B cell (primary cell): ENCODE data around the gene CTIF. TPM values are rescaled to one million over a fixed set of nuclear protein-coding genes. Genes with fewer than 3 reads are reported as not detected.

Experiments used
- ATAC-seq: fragments of 200-7000 bp; cut with Tn5 transposase; one replicate; pipeline ENCODE4 v1.10.0; 2021; ENCODE audit warnings: low read depth, mild to moderate bottlenecking, moderate number of reproducible peaks, moderate library complexity
- CTCF ChIA-PET: fragments of 350-600 bp; sonication (Branson Sonifier 250); formaldehyde crosslinking; loops from one replicate; lab custom pipeline; 2021; ENCODE audit warnings: antibody characterized with exemption, inconsistent platforms; lab: Charles Lee
- POLR2A ChIA-PET: fragments of 350-600 bp; sonication (Branson Sonifier 250); formaldehyde crosslinking; loops from one replicate; lab custom pipeline; 2021; ENCODE audit warnings: antibody characterized with exemption; lab: Charles Lee
- DNase-seq: peaks from one replicate; pipeline ENCODE4 v3.0.0; 2013
- H2AFZ ChIP-seq: 2 replicates; pipeline ENCODE4 v1.6.1; 2012; ENCODE audit warnings: mild to moderate bottlenecking, low read depth, low read length; ENCODE audit not compliant: insufficient read depth, poor library complexity, severe bottlenecking
- H3K27ac ChIP-seq, 2 donors: 1 replicate in 1 of 2; 2 replicates in 1 of 2; pipeline ENCODE4 v1.5.1; 2012 to 2013; ENCODE audit warnings: low read length in 2 of 2, mild to moderate bottlenecking in 2 of 2, moderate library complexity in 1 of 2
- H3K27me3 ChIP-seq, 4 experiments: fragments of 200-600 bp in 1 of 4; sonication (generic) in 1 of 4; replicated peaks in 1 of 4; 1 replicate in 2 of 4; 2 replicates in 2 of 4; pipeline versions ENCODE4 v1.6.1 to v1.7.0; 2013 to 2016; ENCODE audit warnings: low read length in 3 of 4, mild to moderate bottlenecking in 2 of 4, mixed read lengths in 1 of 4, moderate library complexity in 1 of 4; ENCODE audit not compliant: insufficient read depth in 4 of 4, control insufficient read depth in 3 of 4; ENCODE audit errors: control extremely low read depth in 1 of 4
- H3K36me3 ChIP-seq, 2 experiments: replicated peaks in 1 of 2; 1 replicate in 1 of 2; 2 replicates in 1 of 2; pipeline versions ENCODE4 v1.6.1 to v1.7.1; 2013; ENCODE audit warnings: low read length in 1 of 2; ENCODE audit not compliant: insufficient read depth in 2 of 2, control insufficient read depth in 1 of 2; ENCODE audit errors: control extremely low read depth in 1 of 2, extremely low read depth in 1 of 2
- H3K4me1 ChIP-seq, 2 donors: fragments of 200-600 bp in 1 of 2; sonication (generic) in 1 of 2; 1 replicate in 1 of 2; 2 replicates in 1 of 2; pipeline versions ENCODE4 v1.5.1 to v1.6.1; 2013 to 2017; ENCODE audit warnings: low read length in 2 of 2; ENCODE audit not compliant: control insufficient read depth in 2 of 2, insufficient read depth in 2 of 2
- H3K4me2 ChIP-seq: replicated peaks from 2 replicates; pipeline ENCODE3; 2012; ENCODE audit warnings: mild to moderate bottlenecking, low read depth, low read length; ENCODE audit not compliant: poor library complexity, severe bottlenecking
- H3K4me3 ChIP-seq, 5 experiments: fragments of 200-600 bp in 1 of 5; sonication (generic) in 1 of 5; 1 replicate in 3 of 5; 2 replicates in 2 of 5; pipeline versions ENCODE4 v1.5.1 to v1.7.0; 2011 to 2016; ENCODE audit warnings: low read length in 4 of 5, mild to moderate bottlenecking in 4 of 5, low read depth in 2 of 5, control low read depth in 1 of 5, moderate library complexity in 1 of 5; ENCODE audit not compliant: insufficient read depth in 1 of 5; ENCODE audit errors: control extremely low read depth in 1 of 5, extremely low read depth in 1 of 5
- H3K79me2 ChIP-seq: fragments of 200-600 bp; sonication (generic); one replicate; pipeline ENCODE4 v1.6.0; 2016; ENCODE audit warnings: low read length; ENCODE audit not compliant: control insufficient read depth, insufficient read depth
- H3K9ac ChIP-seq: fragments of 200-600 bp; sonication (generic); 2 replicates; pipeline ENCODE4 v1.6.1; 2017; ENCODE audit warnings: mild to moderate bottlenecking, low read length, moderate library complexity
- H3K9me3 ChIP-seq, 3 donors: one replicate each; pipeline versions ENCODE4 v1.6.1 to v1.7.1; 2013; ENCODE audit warnings: low read length in 2 of 3; ENCODE audit not compliant: control insufficient read depth in 2 of 3, insufficient read depth in 1 of 3; ENCODE audit errors: control extremely low read depth in 1 of 3
- H4K20me1 ChIP-seq: 2 replicates; pipeline ENCODE4 v1.6.0; 2012; ENCODE audit warnings: mild to moderate bottlenecking, low read length; ENCODE audit not compliant: insufficient read depth, control insufficient read depth, poor library complexity, severe bottlenecking
- H3K27ac Mint-ChIP-seq: one replicate; pipeline ENCODE4 v1.8.0; 2021; ENCODE audit warnings: mixed read lengths
- H3K27me3 Mint-ChIP-seq: one replicate; pipeline ENCODE4 v1.8.0; 2021; ENCODE audit warnings: mixed read lengths
- H3K4me1 Mint-ChIP-seq: one replicate; pipeline ENCODE4 v1.8.0; 2021; ENCODE audit warnings: mixed read lengths
- H3K4me3 Mint-ChIP-seq: one replicate; pipeline ENCODE4 v1.8.0; 2021; ENCODE audit warnings: mixed read lengths
- H3K9me3 Mint-ChIP-seq: one replicate; pipeline ENCODE4 v1.8.0; 2022; ENCODE audit warnings: mixed read lengths; ENCODE audit not compliant: insufficient read depth
- CTCF ChIP-seq: fragments of 200-600 bp; IDR thresholded peaks from one replicate; pipeline ENCODE4 v1.8.0; 2022; ENCODE audit warnings: antibody characterized with exemption, mild to moderate bottlenecking
- EZH2 ChIP-seq: IDR thresholded peaks from 2 replicates; pipeline ENCODE4 v1.6.1; 2012; ENCODE audit warnings: borderline replicate concordance, low read depth, mild to moderate bottlenecking, moderate library complexity, low read length; ENCODE audit not compliant: insufficient read depth, poor library complexity, severe bottlenecking
- WGBS: methylation state at CpG from one replicate; pipeline ENCODE4 v1.1.5; 2013; ENCODE audit warnings: missing lambda C conversion rate; ENCODE audit not compliant: insufficient coverage; 5-methylcytosine and 5-hydroxymethylcytosine counted together
- intact Hi-C: fragments of 100-400 bp; cut with micrococcal nuclease; formaldehyde crosslinking; loops from one replicate; pipeline ENCODE4 v1.10.0; 2022
- polyA plus RNA-seq: library from polyadenylated mRNA; depleted of rRNA; stranded (reverse); fragments of >200 nt; gene quantifications from 2 replicates; pipeline ENCODE4 v1.2.3, GENCODE V29; 2012
- total RNA-seq, 2 donors: library from RNA; stranded (reverse); fragments of 120-200 nt in 1 of 2; gene quantifications; 1 replicate in 1 of 2; 2 replicates in 1 of 2; pipeline versions ENCODE4 v1.2.3 to v1.2.4, GENCODE V29; 2013 to 2022

The CTIF gene
- total and polyA plus RNA-seq, 2 donors (not counting 1 experiment from before 2014, with no cell fraction given) = 3.6 to 16.2 TPM

DNA sequence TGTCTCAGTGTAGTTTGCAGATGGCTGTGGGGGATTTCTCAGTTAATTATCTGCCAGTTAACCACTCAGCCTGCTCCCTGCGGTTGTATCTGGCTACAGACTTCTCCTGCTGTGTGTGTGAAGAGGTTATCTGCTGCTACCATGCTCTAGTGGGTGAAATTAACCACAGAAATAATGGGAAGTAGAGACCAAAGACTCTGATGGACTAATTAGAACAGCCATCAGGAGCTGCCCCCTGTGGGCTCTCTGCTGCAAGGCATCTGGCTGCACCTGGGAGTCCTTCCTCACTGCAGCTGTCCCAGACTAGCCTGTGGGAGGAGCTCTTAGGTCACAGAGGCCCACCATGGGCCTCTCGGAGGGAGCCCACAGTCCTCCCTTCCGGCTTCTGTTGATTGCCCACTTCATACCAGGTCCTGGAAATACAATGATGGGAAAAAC lies 66.6 kb downstream of the CTIF start:
- Histone ChIP-seq H4K20me1 (no peaks in the 10 kb centered on the region), H3K27ac (no peak overlapping the region), H3K4me1 (no peaks in the 10 kb centered on the region), H3K4me2 (no peak overlapping the region), H3K36me3 (no peaks in the 10 kb centered on the region), H3K9ac (no peak overlapping the region), H3K27me3 (no peaks in the 10 kb centered on the region), H2AFZ (no peak overlapping the region), H3K9me3 (no peaks in the 10 kb centered on the region), H3K4me3 (no peak overlapping the region), H3K79me2 (no peaks in the 10 kb centered on the region)
- DNase-seq (no peak), ATAC-seq (no peak)
- Mint-ChIP-seq H3K4me1 (no peaks in the 10 kb centered on the region), H3K9me3 (no peaks in the 10 kb centered on the region), H3K27me3 (no peaks in the 10 kb centered on the region), H3K27ac (no peak overlapping the region), H3K4me3 (no peak overlapping the region)
- TF ChIP-seq EZH2 = no peak
- no peak for TF ChIP-seq CTCF
- ChIA-PET CTCF (no interaction called here), POLR2A (no interaction called here)
- 30% methylated on average over 3 of the region's 3 CpGs for WGBS
- intact Hi-C loops = no loop called here

- no peaks in the 10 kb centered on the region for H3K36me3 ChIP-seq
- H3K27me3 ChIP-seq = no peaks in the 10 kb centered on the region
- no peaks in the 10 kb centered on the region for H3K79me2 ChIP-seq
- no peaks in the 10 kb centered on the region for H3K9me3 ChIP-seq
- H3K9me3 Mint-ChIP-seq = no peaks in the 10 kb centered on the region
- H3K4me1 ChIP-seq = no peaks in the 10 kb centered on the region
- intact Hi-C loops = no loop called here
- no peak overlapping the region for H2AFZ ChIP-seq
- ChIA-PET CTCF (no interaction called here), POLR2A (no interaction called here)
- no peak overlapping the region for H3K9ac ChIP-seq
- no peak for ATAC-seq
- H3K4me3 ChIP-seq = no peak overlapping the region
- no peak for TF ChIP-seq EZH2
- TF ChIP-seq CTCF = no peak
- H3K27ac Mint-ChIP-seq = no peak overlapping the region
- H4K20me1 ChIP-seq = no peaks in the 10 kb centered on the region
- H3K4me1 Mint-ChIP-seq = no peaks in the 10 kb centered on the region
- H3K27me3 Mint-ChIP-seq = no peaks in the 10 kb centered on the region
- H3K4me3 Mint-ChIP-seq = no peak overlapping the region
- H3K27ac ChIP-seq = no peak overlapping the region
- WGBS = 95% methylated on average over 7 of the region's 8 CpGs
- no peak for DNase-seq
- H3K4me2 ChIP-seq = no peak overlapping the region
Measured at GRCh38 chr18:48607056-48607984, 68.5 kb downstream of the CTIF start.
